Liver (tissue), 3 donors: ENCODE results near the gene TNIP1.

Experiments
- ATF3 ChIP-seq: IDR thresholded peaks from 2 replicates; pipeline ENCODE4 v1.6.1; 2016; ENCODE audit warnings: antibody characterized with exemption
- CTCF ChIP-seq: fragments of 150-350 bp; IDR thresholded peaks from 2 replicates; pipeline ENCODE4 v1.5.1; 2017; ENCODE audit warnings: improper control_type of control experiment, low read depth, low read length; ENCODE audit not compliant: missing input control
- EGR1 ChIP-seq, 2 donors: IDR thresholded peaks; 2 replicates each; pipeline ENCODE4 v1.6.1; 2016 to 2018; ENCODE audit warnings: antibody characterized with exemption in 2 of 2, low read depth in 2 of 2
- FOXA2 ChIP-seq: IDR thresholded peaks from 2 replicates; pipeline ENCODE4 v1.6.1; 2016; ENCODE audit warnings: antibody characterized with exemption
- GABPA ChIP-seq, 2 donors: IDR thresholded peaks in 1 of 2; conservative IDR thresholded peaks in 1 of 2; 2 replicates each; pipeline ENCODE4 v1.6.1; 2016; ENCODE audit warnings: antibody characterized with exemption in 2 of 2, mild to moderate bottlenecking in 1 of 2, moderate library complexity in 1 of 2
- HNF4A ChIP-seq, 2 donors: conservative IDR thresholded peaks; 2 replicates each; pipeline ENCODE4 v1.6.1; 2016; ENCODE audit warnings: antibody characterized with exemption in 2 of 2, mild to moderate bottlenecking in 2 of 2
- MAX ChIP-seq: IDR thresholded peaks from 2 replicates; pipeline ENCODE4 v1.6.1; 2016; ENCODE audit warnings: antibody characterized with exemption
- RAD21 ChIP-seq, 2 donors: IDR thresholded peaks; 2 replicates each; pipeline ENCODE4 v1.6.1; 2016; ENCODE audit warnings: antibody characterized with exemption in 2 of 2, mild to moderate bottlenecking in 2 of 2
- REST ChIP-seq: IDR thresholded peaks from 2 replicates; pipeline ENCODE4 v1.6.1; 2016; ENCODE audit warnings: antibody characterized with exemption, mild to moderate bottlenecking
- RXRA ChIP-seq, 2 donors: IDR thresholded peaks; 2 replicates each; pipeline ENCODE4 v1.6.1; 2017 to 2018; ENCODE audit warnings: antibody characterized with exemption in 2 of 2, mild to moderate bottlenecking in 1 of 2
- SP1 ChIP-seq: IDR thresholded peaks from 2 replicates; pipeline ENCODE4 v1.6.1; 2018; ENCODE audit warnings: antibody characterized with exemption, mild to moderate bottlenecking
- TAF1 ChIP-seq: conservative IDR thresholded peaks from 2 replicates; pipeline ENCODE4 v1.6.1; 2016; ENCODE audit warnings: antibody characterized with exemption, mild to moderate bottlenecking
- YY1 ChIP-seq: IDR thresholded peaks from 2 replicates; pipeline ENCODE4 v1.6.1; 2016; ENCODE audit warnings: antibody characterized with exemption, mild to moderate bottlenecking
- ZBTB33 ChIP-seq: IDR thresholded peaks from 2 replicates; pipeline ENCODE4 v1.6.1; 2016; ENCODE audit warnings: antibody characterized with exemption
- donor health status: healthy.
- donor health status: healthy.

- TF ChIP-seq CTCF: no peak
- TF ChIP-seq ATF3: no peak
- no peak for TF ChIP-seq SP1
- TF ChIP-seq REST: no peak
- TF ChIP-seq EGR1 (IDR thresholded peaks at IDR 0.05; ENCODE audit: low read depth in 2 of 2): no peak
- TF ChIP-seq MAX: no peak
- no peak for TF ChIP-seq TAF1
- no peak for TF ChIP-seq YY1
- no peak for TF ChIP-seq RXRA (IDR thresholded peaks at IDR 0.05)
- TF ChIP-seq HNF4A (conservative IDR thresholded peaks at IDR 0.05): no peak
- TF ChIP-seq FOXA2: no peak
- TF ChIP-seq GABPA (IDR thresholded peaks at IDR 0.05 in 1 of 2, conservative IDR thresholded peaks at IDR 0.05 in 1 of 2): no peak
- no peak for TF ChIP-seq RAD21 (IDR thresholded peaks at IDR 0.05)
- TF ChIP-seq ZBTB33: no peak
Measured at GRCh38 chr5:151083081-151083676, 2.3 kb upstream of the TNIP1 start.
